Brain pericyte (primary cell): ENCODE results near the gene MOB1B.
A peak's percentile ranks its signal among the peaks of the same experiment; 100 is the strongest.
"Not testable (repeated sequence)": the region's sequence is repeated elsewhere in the genome, so short reads cannot be mapped to it uniquely, and the experiment has no call there.

ENCODE experiments used
- DNase-seq: peaks from one replicate; pipeline ENCODE4 v3.0.0-alpha.2; 2012; ENCODE audit warnings: low read depth, low spot score

Gene MOB1B

GRCh38 chr4:70901984-70902576 is at the start of gene MOB1B:
Gene MOB1B (plus strand): TSS chr4:70902369. CDS start chr4:70902537, 168 bp downstream.
- DNase-seq, result peak; percentile 65

- DNase-seq, result no peak
Measured at GRCh38 chr4:70855464-70855863, 46.7 kb upstream of the MOB1B start.

GRCh38 chr4:70858454-70858853 is 43.7 kb upstream of the MOB1B start:
- no peak for DNase-seq

GRCh38 chr4:70859066-70859465 is 43.1 kb upstream of the MOB1B start:
- no peak for DNase-seq

- DNase-seq, result no peak
Measured at GRCh38 chr4:70863099-70863790, 38.9 kb upstream of the MOB1B start.

GRCh38 chr4:70868778-70869177 is 33.4 kb upstream of the MOB1B start:
- no peak for DNase-seq

- DNase-seq, result no peak
Measured at GRCh38 chr4:70873216-70873615, 29.0 kb upstream of the MOB1B start.

GRCh38 chr4:70874268-70875156 is 27.7 kb upstream of the MOB1B start:
- no peak for DNase-seq

- no peak for DNase-seq
Measured at GRCh38 chr4:70877556-70877955, 24.6 kb upstream of the MOB1B start.

- DNase-seq, result no peak
Measured at GRCh38 chr4:70880739-70881138, 21.4 kb upstream of the MOB1B start.

GRCh38 chr4:70885174-70885573 is 17.0 kb upstream of the MOB1B start:
- no peak for DNase-seq

GRCh38 chr4:70892086-70892769 is 9.9 kb upstream of the MOB1B start:
- no peak for DNase-seq

GRCh38 chr4:70893790-70894189 is 8.4 kb upstream of the MOB1B start:
- DNase-seq, result no peak

- no peak for DNase-seq
Measured at GRCh38 chr4:70895405-70895804, 6.8 kb upstream of the MOB1B start.

- DNase-seq, result peak; percentile 66
Measured at GRCh38 chr4:70895811-70896491, 6.2 kb upstream of the MOB1B start.

- DNase-seq, result not testable (repeated sequence)
Measured at GRCh38 chr4:70898581-70898980, 3.6 kb upstream of the MOB1B start.

GRCh38 chr4:70901607-70901983 is 574 bp upstream of the MOB1B start:
- no peak for DNase-seq

- DNase-seq, result no peak
Measured at GRCh38 chr4:70902577-70903290, 565 bp downstream of the MOB1B start.

- no peak for DNase-seq
Measured at GRCh38 chr4:70903291-70903603, 1.1 kb downstream of the MOB1B start.

- DNase-seq, result no peak
Measured at GRCh38 chr4:70908993-70909556, 6.9 kb downstream of the MOB1B start.

- no peak for DNase-seq
Measured at GRCh38 chr4:70914000-70914399, 11.8 kb downstream of the MOB1B start.
